Activated CD4-positive, alpha-beta T cell treated with anti-CD3 and anti-CD28 coated beads for 48 hours (primary cell): ENCODE results near the gene AVL9.
"Not testable (repeated sequence)": the region's sequence is repeated elsewhere in the genome, so short reads cannot be mapped to it uniquely, and the experiment has no call there.

Source experiments
- DNase-seq: peaks from one replicate; pipeline ENCODE4 v3.0.0-alpha.2; 2020

Gene AVL9

GRCh38 chr7:32496052-32496813 is 944 bp downstream of the AVL9 start:
- DNase-seq = no peak

- not testable (repeated sequence) for DNase-seq
These were observed 4.5 kb downstream of the AVL9 start for GRCh38 chr7:32499755-32500154.

GRCh38 chr7:32500216-32500615 is 4.9 kb downstream of the AVL9 start:
- not testable (repeated sequence) for DNase-seq

GRCh38 chr7:32500922-32501341 is 5.6 kb downstream of the AVL9 start:
- DNase-seq = no peak

- DNase-seq = no peak
These were observed 6.2 kb downstream of the AVL9 start for GRCh38 chr7:32501522-32501921.

- peak; percentile 55 for DNase-seq
These were observed 7.4 kb downstream of the AVL9 start for GRCh38 chr7:32502728-32503127.

GRCh38 chr7:32506266-32507054 is 11.2 kb downstream of the AVL9 start:
- peak; percentile 48 for DNase-seq

- DNase-seq = no peak
These were observed 12.1 kb downstream of the AVL9 start for GRCh38 chr7:32507414-32507813.

- DNase-seq = no peak
These were observed 16.5 kb downstream of the AVL9 start for GRCh38 chr7:32511791-32512190.

- DNase-seq = no peak
These were observed 17.9 kb downstream of the AVL9 start for GRCh38 chr7:32513210-32513609.

- no peak for DNase-seq
These were observed 20.7 kb downstream of the AVL9 start for GRCh38 chr7:32515890-32516550.

GRCh38 chr7:32516551-32517100 is 21.3 kb downstream of the AVL9 start:
- no peak for DNase-seq

GRCh38 chr7:32518534-32519140 is 23.3 kb downstream of the AVL9 start:
- DNase-seq = no peak

- DNase-seq = peak; percentile 25
These were observed 24.5 kb downstream of the AVL9 start for GRCh38 chr7:32519763-32520162.

- no peak for DNase-seq
These were observed 27.6 kb downstream of the AVL9 start for GRCh38 chr7:32522746-32523530.

- no peak for DNase-seq
These were observed 29.3 kb downstream of the AVL9 start for GRCh38 chr7:32524631-32525030.

GRCh38 chr7:32525839-32526238 is 30.6 kb downstream of the AVL9 start:
- DNase-seq = no peak

GRCh38 chr7:32531402-32531801 is 36.1 kb downstream of the AVL9 start:
- DNase-seq = no peak

GRCh38 chr7:32532086-32532485 is 36.8 kb downstream of the AVL9 start:
- DNase-seq = no peak

- DNase-seq = no peak
These were observed 37.4 kb downstream of the AVL9 start for GRCh38 chr7:32532716-32533115.

- DNase-seq = no peak
These were observed 38.2 kb downstream of the AVL9 start for GRCh38 chr7:32533276-32534029.
